H9 (cell line): ENCODE data around the gene CFAP54. TPM values are rescaled to one million over a fixed set of nuclear protein-coding genes. Genes with fewer than 3 reads are reported as not detected.

Experiments
- DNase-seq: peaks from one replicate; pipeline ENCODE4 v3.0.0-alpha.2; 2017
- H2AFZ ChIP-seq: one replicate; pipeline ENCODE4 v1.6.1; 2013; ENCODE audit warnings: mild to moderate bottlenecking, low read length, control low read depth, moderate library complexity
- H2AK5ac ChIP-seq: 2 replicates; pipeline ENCODE4 v1.6.1; 2013; ENCODE audit warnings: low read length, control low read depth, mixed read lengths; ENCODE audit not compliant: insufficient read length
- H2BK120ac ChIP-seq: one replicate; pipeline ENCODE4 v1.6.1; 2013; ENCODE audit warnings: low read depth, mild to moderate bottlenecking, low read length, control low read depth, inconsistent platforms; ENCODE audit not compliant: poor library complexity, severe bottlenecking
- H2BK12ac ChIP-seq: 2 replicates; pipeline ENCODE4 v1.6.1; 2013; ENCODE audit warnings: low read length, control low read depth, mixed read lengths, low read depth; ENCODE audit not compliant: insufficient read length
- H2BK15ac ChIP-seq: 2 replicates; pipeline ENCODE4 v1.6.1; 2013; ENCODE audit warnings: low read depth, low read length, control low read depth
- H2BK20ac ChIP-seq: one replicate; pipeline ENCODE4 v1.6.1; 2013; ENCODE audit warnings: low read depth, mild to moderate bottlenecking, low read length, control low read depth, inconsistent platforms; ENCODE audit not compliant: poor library complexity, severe bottlenecking
- H2BK5ac ChIP-seq: 2 replicates; pipeline ENCODE4 v1.6.1; 2013; ENCODE audit warnings: low read length, control low read depth, mixed read lengths; ENCODE audit not compliant: insufficient read length
- H3K14ac ChIP-seq: 2 replicates; pipeline ENCODE4 v1.6.1; 2013; ENCODE audit warnings: low read length, control low read depth; ENCODE audit not compliant: insufficient read depth
- H3K18ac ChIP-seq: 2 replicates; pipeline ENCODE4 v1.6.1; 2013; ENCODE audit warnings: low read depth, mild to moderate bottlenecking, mixed read lengths, low read length, control low read depth; ENCODE audit not compliant: insufficient read length
- H3K23ac ChIP-seq: 2 replicates; pipeline ENCODE4 v1.6.1; 2013; ENCODE audit warnings: low read length, control low read depth, mixed read lengths, low read depth; ENCODE audit not compliant: insufficient read length
- H3K23me2 ChIP-seq: 2 replicates; pipeline ENCODE4 v1.6.1; 2013; ENCODE audit warnings: low read depth, mild to moderate bottlenecking, mixed read lengths, low read length, control low read depth; ENCODE audit not compliant: insufficient read length, poor library complexity, severe bottlenecking
- H3K27ac ChIP-seq: 2 replicates; pipeline ENCODE4 v1.5.1; 2013; ENCODE audit warnings: low read length, control low read depth, mixed read lengths, low read depth; ENCODE audit not compliant: insufficient read length
- H3K27me3 ChIP-seq: 2 replicates; pipeline ENCODE4 v1.6.1; 2013; ENCODE audit warnings: low read length, control low read depth, inconsistent platforms; ENCODE audit not compliant: insufficient read depth
- H3K4ac ChIP-seq: 2 replicates; pipeline ENCODE4 v1.6.1; 2013; ENCODE audit warnings: low read depth, mild to moderate bottlenecking, control low read depth, inconsistent platforms, low read length, moderate library complexity
- H3K4me1 ChIP-seq: 2 replicates; pipeline ENCODE4 v1.6.1; 2013; ENCODE audit warnings: low read length, control low read depth, inconsistent platforms; ENCODE audit not compliant: insufficient read depth
- H3K4me2 ChIP-seq: 2 replicates; pipeline ENCODE4 v1.6.1; 2013; ENCODE audit warnings: low read length, control low read depth, mixed read lengths; ENCODE audit not compliant: insufficient read length, insufficient read depth
- H3K56ac ChIP-seq: 2 replicates; pipeline ENCODE4 v1.6.1; 2013; ENCODE audit warnings: low read depth, mild to moderate bottlenecking, mixed read lengths, low read length, control low read depth; ENCODE audit not compliant: insufficient read length
- H3K79me1 ChIP-seq: 2 replicates; pipeline ENCODE4 v1.6.1; 2013; ENCODE audit warnings: low read depth, mild to moderate bottlenecking, moderate library complexity, low read length, control low read depth, inconsistent platforms; ENCODE audit not compliant: insufficient read depth, poor library complexity, severe bottlenecking
- H3K79me2 ChIP-seq: 2 replicates; pipeline ENCODE4 v1.6.1; 2013; ENCODE audit warnings: low read length, control low read depth, inconsistent platforms; ENCODE audit not compliant: insufficient read depth
- H3K9ac ChIP-seq: 2 replicates; pipeline ENCODE4 v1.6.1; 2013; ENCODE audit warnings: low read length, control low read depth, mixed read lengths; ENCODE audit not compliant: insufficient read length; ENCODE audit errors: extremely low read depth
- H3K9me3 ChIP-seq: one replicate; pipeline ENCODE4 v1.6.1; 2013; ENCODE audit warnings: low read depth, low read length, inconsistent platforms; ENCODE audit not compliant: control insufficient read depth
- H3T11ph ChIP-seq: one replicate; pipeline ENCODE4 v1.6.1; 2013; ENCODE audit warnings: mild to moderate bottlenecking, low read length, control low read depth, inconsistent platforms
- H4K20me1 ChIP-seq: one replicate; pipeline ENCODE4 v1.6.1; 2013; ENCODE audit not compliant: control insufficient read depth, insufficient read length, insufficient read depth
- H4K5ac ChIP-seq: 2 replicates; pipeline ENCODE4 v1.6.1; 2013; ENCODE audit warnings: low read depth, mild to moderate bottlenecking, mixed read lengths, low read length, control low read depth; ENCODE audit not compliant: insufficient read length
- H4K8ac ChIP-seq: replicated peaks from 2 replicates; pipeline ENCODE4 v1.6.1; 2013; ENCODE audit warnings: low read length, control low read depth, mixed read lengths, low read depth; ENCODE audit not compliant: insufficient read length
- H4K91ac ChIP-seq: 2 replicates; pipeline ENCODE4 v1.6.1; 2013; ENCODE audit warnings: low read depth, mild to moderate bottlenecking, moderate library complexity, mixed read lengths, low read length, control low read depth; ENCODE audit not compliant: insufficient read length
- H3K27ac Mint-ChIP-seq, 3 experiments: 2 replicates in 2 of 3; 3 replicates in 1 of 3; pipeline ENCODE4 v1.8.0; 2020 to 2021; ENCODE audit warnings: mixed read lengths in 3 of 3, mild to moderate bottlenecking in 1 of 3, moderate library complexity in 1 of 3
- H3K27me3 Mint-ChIP-seq: 2 replicates; pipeline ENCODE4 v1.8.0; 2021; ENCODE audit warnings: low read depth, mild to moderate bottlenecking, moderate library complexity, mixed read lengths
- H3K36me3 Mint-ChIP-seq, 3 experiments: 2 replicates in 2 of 3; 3 replicates in 1 of 3; pipeline ENCODE4 v1.8.0; 2020 to 2021; ENCODE audit warnings: low read depth in 3 of 3, mixed read lengths in 3 of 3; ENCODE audit not compliant: insufficient read depth in 1 of 3
- H3K4me1 Mint-ChIP-seq, 2 experiments: 2 replicates each; pipeline ENCODE4 v1.8.0; 2020; ENCODE audit warnings: mixed read lengths in 2 of 2
- H3K4me3 Mint-ChIP-seq, 2 experiments: 2 replicates in 1 of 2; 3 replicates in 1 of 2; pipeline ENCODE4 v1.8.0; 2020 to 2021; ENCODE audit warnings: mild to moderate bottlenecking in 2 of 2, mixed read lengths in 2 of 2, moderate library complexity in 1 of 2
- H3K9me3 Mint-ChIP-seq, 2 experiments: 2 replicates in 1 of 2; 3 replicates in 1 of 2; pipeline ENCODE4 v1.8.0; 2020; ENCODE audit warnings: mild to moderate bottlenecking in 2 of 2, mixed read lengths in 2 of 2, moderate library complexity in 1 of 2
- total RNA-seq: library from RNA; stranded (reverse); gene quantifications from 2 replicates; pipeline ENCODE4 v1.2.1, GENCODE V29; 2021
- TF ChIP-seq, protein P1 (sequence below): fragments of 200-600 bp; sonication (generic); conservative IDR thresholded peaks from 3 replicates; pipeline ENCODE4 v1.8.0; 2021; ENCODE audit warnings: antibody characterized with exemption, mild to moderate bottlenecking

CFAP54 gene
- total RNA-seq, 1 experiment from 2014 or later, result 0.24 TPM

DNA sequence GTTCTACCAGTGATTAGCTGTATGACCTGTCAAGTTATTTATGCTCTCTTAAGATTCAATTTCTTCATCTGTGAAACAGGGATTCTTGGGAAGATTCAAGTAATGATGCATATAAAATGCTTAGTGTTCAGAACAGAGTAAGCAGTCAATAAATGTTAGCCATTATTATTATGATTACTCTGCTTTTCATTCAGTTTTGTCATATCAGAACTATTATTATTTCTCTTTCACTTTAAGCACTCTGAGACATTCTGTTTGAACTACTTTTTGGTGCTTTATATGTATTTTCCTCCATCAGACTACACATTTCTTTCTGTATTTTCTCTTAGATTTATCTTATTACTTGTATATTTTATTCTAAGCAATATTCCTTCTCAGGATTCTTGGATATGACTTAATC is 81.2 kb downstream of the CFAP54 start:
- Mint-ChIP-seq H3K27ac (no peak overlapping the region), H3K4me3 (no peak overlapping the region), H3K36me3 (no peaks in the 10 kb centered on the region), H3K27me3 (no peaks in the 10 kb centered on the region), H3K9me3 (no peaks in the 10 kb centered on the region; a peak in 1 of 5 replicates), H3K4me1 (peaks cover 0 to 2% of the 10 kb centered on the region in 2 experiments; a peak in 1 of 4 replicates)
- no peak overlapping the region for H4K5ac ChIP-seq
- H4K8ac ChIP-seq, result no peak overlapping the region
- no peak overlapping the region for H3K4ac ChIP-seq
- no peak overlapping the region for H2BK15ac ChIP-seq
- H3K18ac ChIP-seq, result no peak overlapping the region
- H2BK120ac ChIP-seq, result no peak overlapping the region
- no peak overlapping the region for H2AK5ac ChIP-seq
- H3T11ph ChIP-seq, result no peak overlapping the region
- no peaks in the 10 kb centered on the region for H3K23me2 ChIP-seq
- H3K27ac ChIP-seq, result no peak overlapping the region
- no peaks in the 10 kb centered on the region for H3K79me2 ChIP-seq
- no peak overlapping the region for H3K4me2 ChIP-seq
- no peak overlapping the region for H3K14ac ChIP-seq
- no peaks in the 10 kb centered on the region for H3K79me1 ChIP-seq
- H2BK5ac ChIP-seq, result no peak overlapping the region
- H2BK12ac ChIP-seq, result no peak overlapping the region
- no peak overlapping the region for H3K9ac ChIP-seq
- H4K20me1 ChIP-seq, result no peaks in the 10 kb centered on the region
- H2AFZ ChIP-seq, result no peak overlapping the region
- H3K4me1 ChIP-seq, result no peaks in the 10 kb centered on the region
- DNase-seq, result no peak
- H3K23ac ChIP-seq, result no peak overlapping the region
- no peak overlapping the region for H4K91ac ChIP-seq
- no peak overlapping the region for H2BK20ac ChIP-seq
- TF ChIP-seq, protein P1, sequence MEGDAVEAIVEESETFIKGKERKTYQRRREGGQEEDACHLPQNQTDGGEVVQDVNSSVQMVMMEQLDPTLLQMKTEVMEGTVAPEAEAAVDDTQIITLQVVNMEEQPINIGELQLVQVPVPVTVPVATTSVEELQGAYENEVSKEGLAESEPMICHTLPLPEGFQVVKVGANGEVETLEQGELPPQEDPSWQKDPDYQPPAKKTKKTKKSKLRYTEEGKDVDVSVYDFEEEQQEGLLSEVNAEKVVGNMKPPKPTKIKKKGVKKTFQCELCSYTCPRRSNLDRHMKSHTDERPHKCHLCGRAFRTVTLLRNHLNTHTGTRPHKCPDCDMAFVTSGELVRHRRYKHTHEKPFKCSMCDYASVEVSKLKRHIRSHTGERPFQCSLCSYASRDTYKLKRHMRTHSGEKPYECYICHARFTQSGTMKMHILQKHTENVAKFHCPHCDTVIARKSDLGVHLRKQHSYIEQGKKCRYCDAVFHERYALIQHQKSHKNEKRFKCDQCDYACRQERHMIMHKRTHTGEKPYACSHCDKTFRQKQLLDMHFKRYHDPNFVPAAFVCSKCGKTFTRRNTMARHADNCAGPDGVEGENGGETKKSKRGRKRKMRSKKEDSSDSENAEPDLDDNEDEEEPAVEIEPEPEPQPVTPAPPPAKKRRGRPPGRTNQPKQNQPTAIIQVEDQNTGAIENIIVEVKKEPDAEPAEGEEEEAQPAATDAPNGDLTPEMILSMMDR, result no peak
- no peak overlapping the region for H3K56ac ChIP-seq
- H3K27me3 ChIP-seq, result no peaks in the 10 kb centered on the region
- H3K9me3 ChIP-seq, result no peaks in the 10 kb centered on the region
